Measurements from ENCODE around the gene DOCK7.

Gene DOCK7

GRCh38 chr1:62433861-62434617, 254.1 kb downstream of the DOCK7 start:
- peaks cover 2% of the 10 kb centered on the region for H3K27me3 Mint-ChIP-seq
- H3K9me3 Mint-ChIP-seq, result peaks cover 4% of the 10 kb centered on the region
- ATAC-seq (ENCODE audit: low read depth), result no peak
- H3K36me3 Mint-ChIP-seq, result peaks cover 3% of the 10 kb centered on the region
- H3K27ac Mint-ChIP-seq, result no peak overlapping the region
- no peak for DNase-seq (ENCODE audit: low spot score in 2 of 2)
- no peak overlapping the region for H3K4me3 Mint-ChIP-seq
- H3K4me1 Mint-ChIP-seq, result peaks cover 13% of the 10 kb centered on the region

DNA sequence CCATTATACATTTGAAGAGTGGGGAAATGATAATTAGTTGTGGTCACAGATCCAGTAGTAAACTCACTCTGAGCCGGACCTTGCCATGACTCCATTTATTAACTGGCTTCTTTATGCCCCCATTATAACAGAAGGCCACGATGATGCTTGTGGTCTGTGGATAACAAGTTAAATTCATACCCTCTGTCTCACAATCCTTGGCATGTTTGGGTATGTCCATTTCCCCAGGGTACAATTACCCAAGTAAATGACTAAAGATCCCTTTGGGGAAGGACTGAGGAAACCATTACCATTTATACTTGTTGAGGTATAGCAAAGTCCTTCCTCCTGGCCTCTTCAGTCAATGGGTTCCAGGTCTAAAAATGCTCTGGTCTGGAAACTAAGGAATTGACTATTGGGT, 258.6 kb downstream of the DOCK7 start:
- Mint-ChIP-seq H3K36me3 (no peaks in the 10 kb centered on the region), H3K9me3 (no peaks in the 10 kb centered on the region), H3K27ac (no peak overlapping the region), H3K4me1 (no peaks in the 10 kb centered on the region), H3K4me3 (no peak overlapping the region), H3K27me3 (peaks cover 2% of the 10 kb centered on the region)
- ATAC-seq (ENCODE audit: low read depth) (no peak), DNase-seq (ENCODE audit: low spot score in 2 of 2) (no peak)

DNA sequence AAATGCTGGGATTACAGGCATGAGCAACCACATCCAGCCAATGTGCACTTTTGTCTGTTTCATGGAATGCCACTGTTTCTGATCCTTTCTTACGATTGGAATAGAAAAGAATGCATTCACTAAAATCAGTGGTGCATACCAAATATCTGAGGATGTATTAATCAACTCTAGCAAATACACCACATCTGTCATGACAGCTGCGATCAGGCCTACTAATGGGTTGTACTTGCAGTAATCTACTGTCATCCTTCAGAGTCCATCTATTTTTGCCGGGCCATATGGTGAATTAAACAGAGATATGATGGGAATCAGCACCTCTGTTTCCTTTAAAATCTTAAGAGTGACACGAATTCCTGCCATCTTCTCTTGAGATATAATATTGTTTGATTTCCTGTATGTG, 259.8 kb downstream of the DOCK7 start:
- no peak for ATAC-seq (ENCODE audit: low read depth)

DNA sequence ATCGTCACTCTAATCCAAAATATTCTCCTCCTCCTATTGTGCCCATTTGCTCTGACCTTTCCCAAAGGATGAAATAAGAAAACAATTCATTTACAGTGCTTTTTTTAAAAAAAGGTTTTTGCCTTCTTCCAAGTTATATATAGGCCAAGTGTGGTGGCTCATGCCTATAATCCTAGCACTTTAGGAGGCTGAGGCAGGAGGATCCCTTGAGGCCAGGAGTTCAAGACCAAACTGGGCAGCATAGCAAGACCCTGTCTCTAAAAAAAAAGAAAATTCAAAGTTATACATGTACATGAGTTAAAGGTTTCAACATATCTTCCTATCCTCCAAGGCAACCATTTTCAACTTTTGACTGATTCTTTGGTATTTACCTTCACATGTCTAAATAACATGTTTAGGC, 261.4 kb downstream of the DOCK7 start:
- Mint-ChIP-seq H3K4me1 (no peaks in the 10 kb centered on the region), H3K4me3 (no peak overlapping the region)
- ATAC-seq (ENCODE audit: low read depth), result no peak

More for the DNA sequence above, 259.8 kb downstream of the DOCK7 start:
- DNase-seq (ENCODE audit: low spot score in 2 of 2), result no peak
- no peaks in the 10 kb centered on the region for H3K36me3 Mint-ChIP-seq
- H3K27ac Mint-ChIP-seq, result no peak overlapping the region
- peaks cover 2% of the 10 kb centered on the region for H3K27me3 Mint-ChIP-seq
- no peak overlapping the region for H3K4me3 Mint-ChIP-seq
- H3K9me3 Mint-ChIP-seq, result no peaks in the 10 kb centered on the region
- H3K4me1 Mint-ChIP-seq, result no peaks in the 10 kb centered on the region

DNA sequence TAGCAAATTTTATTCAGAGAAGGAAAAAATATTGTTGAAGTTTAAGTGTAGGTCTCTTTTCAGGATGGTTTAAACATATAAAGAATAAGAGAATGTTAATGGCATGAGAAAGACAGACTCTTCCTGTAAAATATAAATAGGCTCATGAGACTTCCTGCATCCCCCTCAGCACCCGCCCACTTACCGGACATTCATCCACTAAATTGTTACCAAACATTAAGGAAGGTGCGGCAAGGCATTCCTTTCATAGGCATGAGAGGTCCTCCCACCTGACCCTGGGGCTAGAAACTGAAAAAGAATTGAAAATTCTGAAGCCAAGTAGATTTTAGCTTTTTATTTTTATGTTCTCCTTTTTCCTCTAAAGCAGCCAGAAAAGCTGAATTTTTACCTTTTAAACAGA, 261.9 kb downstream of the DOCK7 start:
- no peaks in the 10 kb centered on the region for H3K9me3 Mint-ChIP-seq
- DNase-seq (ENCODE audit: low spot score in 2 of 2) (no peak), ATAC-seq (ENCODE audit: low read depth) (no peak)
- no peaks in the 10 kb centered on the region for H3K4me1 Mint-ChIP-seq
- H3K27ac Mint-ChIP-seq, result no peak overlapping the region
- no peak overlapping the region for H3K4me3 Mint-ChIP-seq
- peaks cover 2% of the 10 kb centered on the region for H3K27me3 Mint-ChIP-seq
- H3K36me3 Mint-ChIP-seq, result no peaks in the 10 kb centered on the region

More for the DNA sequence above, 261.4 kb downstream of the DOCK7 start:
- H3K27me3 Mint-ChIP-seq, result peaks cover 2% of the 10 kb centered on the region
- no peak for DNase-seq (ENCODE audit: low spot score in 2 of 2)
- H3K36me3 Mint-ChIP-seq, result no peaks in the 10 kb centered on the region
- H3K9me3 Mint-ChIP-seq, result no peaks in the 10 kb centered on the region
- no peak overlapping the region for H3K27ac Mint-ChIP-seq

DNA sequence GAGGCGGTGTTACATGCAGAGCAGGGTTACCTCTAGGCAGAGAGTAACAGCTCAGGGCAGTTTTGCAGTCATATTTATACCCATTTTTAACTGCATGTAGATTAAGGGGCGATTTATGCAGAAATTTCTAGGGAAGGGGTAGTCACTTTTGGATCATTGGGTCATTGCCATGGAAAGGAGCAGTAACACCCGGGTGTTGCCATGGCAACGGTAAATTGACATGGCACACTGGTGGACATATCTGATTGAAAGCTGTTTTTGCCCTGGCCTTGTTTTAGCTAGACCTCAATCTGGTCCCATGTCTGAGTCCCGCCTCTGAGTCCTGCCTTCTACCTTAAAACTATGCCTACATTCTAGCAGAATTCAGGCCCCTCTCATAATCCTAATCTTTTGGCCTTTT, 263.1 kb downstream of the DOCK7 start:
- H3K27me3 Mint-ChIP-seq, result no peaks in the 10 kb centered on the region
- H3K9me3 Mint-ChIP-seq, result no peaks in the 10 kb centered on the region
- ATAC-seq (ENCODE audit: low read depth) (no peak), DNase-seq (ENCODE audit: low spot score in 2 of 2) (no peak)
- no peak overlapping the region for H3K4me3 Mint-ChIP-seq
- no peaks in the 10 kb centered on the region for H3K36me3 Mint-ChIP-seq
- no peaks in the 10 kb centered on the region for H3K4me1 Mint-ChIP-seq
- H3K27ac Mint-ChIP-seq, result no peak overlapping the region

DNA sequence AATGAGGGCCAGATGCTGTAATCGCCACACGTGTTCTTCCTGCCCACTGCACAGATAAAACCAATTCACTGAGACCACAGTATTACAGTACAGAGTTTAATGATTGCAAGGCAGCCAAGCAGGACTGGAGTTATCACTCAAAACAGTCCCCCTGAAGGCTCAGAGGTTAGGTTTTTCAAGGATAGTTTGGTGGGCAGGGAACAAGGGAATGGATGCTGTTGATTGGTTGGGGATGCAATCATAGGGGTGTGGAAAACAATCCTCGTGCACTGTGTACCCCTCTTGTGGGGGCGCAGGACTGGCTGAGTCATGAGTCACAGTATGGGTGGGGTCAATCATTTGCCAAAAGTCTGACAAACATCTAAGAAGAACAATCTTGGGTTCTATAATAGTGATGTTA, 263.8 kb downstream of the DOCK7 start:
- no peak overlapping the region for H3K4me3 Mint-ChIP-seq
- ATAC-seq (ENCODE audit: low read depth) (no peak), DNase-seq (ENCODE audit: low spot score in 2 of 2) (no peak)
- H3K4me1 Mint-ChIP-seq, result no peaks in the 10 kb centered on the region
- no peaks in the 10 kb centered on the region for H3K36me3 Mint-ChIP-seq
- H3K27ac Mint-ChIP-seq, result no peak overlapping the region
- H3K27me3 Mint-ChIP-seq, result no peaks in the 10 kb centered on the region
- H3K9me3 Mint-ChIP-seq, result no peaks in the 10 kb centered on the region

DNA sequence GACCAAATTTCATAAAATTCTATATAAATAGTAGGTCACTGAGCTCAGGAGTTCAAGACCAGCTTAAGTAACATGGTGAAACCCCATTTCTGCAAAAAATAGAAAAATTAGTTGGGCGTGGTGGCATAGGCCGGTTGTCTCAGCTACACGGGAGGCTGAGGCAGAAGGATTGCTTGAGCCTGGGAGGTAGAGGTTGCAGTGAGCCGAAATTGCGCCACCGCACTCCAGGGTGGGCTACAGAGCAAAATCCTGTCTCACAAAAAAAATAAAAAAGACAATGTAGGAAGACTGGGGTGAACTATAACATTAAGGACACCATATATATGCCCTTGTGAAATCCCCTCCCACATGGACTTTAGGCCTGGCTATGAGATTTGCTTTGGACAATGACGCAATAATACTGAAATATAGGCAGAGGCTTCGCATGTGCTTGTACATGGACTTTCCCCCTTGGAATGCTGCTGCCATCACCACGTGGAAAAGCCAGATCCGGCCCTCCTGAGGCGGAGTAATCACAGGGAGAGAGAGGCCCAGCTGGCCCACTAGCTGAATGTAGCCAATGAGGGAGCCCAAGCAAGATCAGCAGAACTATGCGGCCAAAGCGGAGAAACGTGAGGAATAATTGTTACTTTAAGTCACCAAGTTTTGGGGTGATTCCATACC, 264.5 kb downstream of the DOCK7 start:
- ATAC-seq (ENCODE audit: low read depth) (no peak), DNase-seq (ENCODE audit: low spot score in 2 of 2) (no peak)
- Mint-ChIP-seq H3K4me3 (no peak overlapping the region), H3K27me3 (no peaks in the 10 kb centered on the region), H3K4me1 (no peaks in the 10 kb centered on the region), H3K27ac (no peak overlapping the region), H3K36me3 (no peaks in the 10 kb centered on the region), H3K9me3 (no peaks in the 10 kb centered on the region)

DNA sequence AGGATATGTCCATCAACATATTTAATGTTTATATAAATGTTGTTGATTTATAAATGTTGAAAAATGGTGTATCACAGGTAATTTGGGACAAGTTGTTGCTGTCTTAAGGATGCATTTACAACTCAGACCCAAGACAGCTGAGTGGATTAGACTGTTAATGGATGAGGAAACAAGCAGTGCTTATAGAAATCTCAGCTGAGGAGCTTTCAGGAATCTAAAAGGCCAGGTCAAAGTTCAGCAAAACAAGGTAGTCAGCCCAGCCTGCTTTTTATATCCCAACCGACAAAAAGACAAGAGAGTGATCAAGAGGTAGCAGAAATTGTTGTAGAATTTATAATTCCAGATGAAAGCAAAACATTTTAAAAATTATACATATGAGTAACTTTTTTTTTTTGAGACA, 268.0 kb downstream of the DOCK7 start:
- H3K9me3 Mint-ChIP-seq, result no peaks in the 10 kb centered on the region
- no peaks in the 10 kb centered on the region for H3K36me3 Mint-ChIP-seq
- ATAC-seq (ENCODE audit: low read depth) (no peak), DNase-seq (ENCODE audit: low spot score in 2 of 2) (no peak)
- no peak overlapping the region for H3K27ac Mint-ChIP-seq
- peaks cover 2% of the 10 kb centered on the region for H3K27me3 Mint-ChIP-seq
- no peak overlapping the region for H3K4me3 Mint-ChIP-seq
- H3K4me1 Mint-ChIP-seq, result no peaks in the 10 kb centered on the region

GRCh38 chr1:62417351-62417999, 270.7 kb downstream of the DOCK7 start:
- DNase-seq (ENCODE audit: low spot score in 2 of 2) (no peak), ATAC-seq (ENCODE audit: low read depth) (no peak)
- Mint-ChIP-seq H3K4me1 (no peaks in the 10 kb centered on the region), H3K9me3 (no peaks in the 10 kb centered on the region), H3K36me3 (no peaks in the 10 kb centered on the region), H3K27ac (no peak overlapping the region), H3K4me3 (no peak overlapping the region), H3K27me3 (peaks cover 5% of the 10 kb centered on the region)

DNA sequence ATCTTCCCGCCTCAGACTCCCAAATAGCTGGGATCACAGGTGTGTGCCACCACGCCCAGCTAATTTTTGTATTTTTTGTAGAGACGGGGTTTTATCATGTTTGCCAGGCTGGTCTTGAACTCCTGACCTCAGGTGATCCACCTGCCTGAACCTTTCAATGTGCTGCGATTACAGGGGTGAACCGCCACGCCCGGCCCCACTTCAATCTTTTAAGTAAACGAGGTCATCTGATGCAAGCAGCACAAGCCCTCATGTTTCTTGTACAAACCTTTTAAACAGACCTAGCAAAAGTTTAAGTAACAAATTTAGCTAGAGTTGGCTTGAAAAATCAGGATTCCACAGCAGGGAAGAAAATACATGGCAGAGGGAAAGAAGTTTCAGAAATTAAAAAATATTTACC, 272.5 kb downstream of the DOCK7 start:
- H3K4me1 Mint-ChIP-seq, result no peaks in the 10 kb centered on the region
- DNase-seq (ENCODE audit: low spot score in 2 of 2) (no peak), ATAC-seq (ENCODE audit: low read depth) (no peak)
- H3K4me3 Mint-ChIP-seq, result no peak overlapping the region
- no peaks in the 10 kb centered on the region for H3K36me3 Mint-ChIP-seq
- H3K9me3 Mint-ChIP-seq, result no peaks in the 10 kb centered on the region
- H3K27ac Mint-ChIP-seq, result no peak overlapping the region
- peaks cover 7% of the 10 kb centered on the region for H3K27me3 Mint-ChIP-seq

- Mint-ChIP-seq H3K27me3 (peaks cover 2% of the 10 kb centered on the region), H3K36me3 (no peaks in the 10 kb centered on the region), H3K9me3 (no peaks in the 10 kb centered on the region), H3K4me1 (no peaks in the 10 kb centered on the region), H3K27ac (no peak overlapping the region), H3K4me3 (no peak overlapping the region)
- DNase-seq (ENCODE audit: low spot score in 2 of 2), result peak in 1 of 2 donors; percentile 32
- ATAC-seq (ENCODE audit: low read depth), result peak; percentile 44
These were observed 280.7 kb downstream of the DOCK7 start for GRCh38 chr1:62407398-62408009.

- Mint-ChIP-seq H3K9me3 (no peaks in the 10 kb centered on the region), H3K27me3 (no peaks in the 10 kb centered on the region), H3K27ac (no peak overlapping the region), H3K36me3 (no peaks in the 10 kb centered on the region), H3K4me3 (no peak overlapping the region), H3K4me1 (no peaks in the 10 kb centered on the region)
- DNase-seq (ENCODE audit: low spot score in 2 of 2) (no peak), ATAC-seq (ENCODE audit: low read depth) (no peak)
These were observed 281.6 kb downstream of the DOCK7 start for GRCh38 chr1:62406576-62406975.

DNA sequence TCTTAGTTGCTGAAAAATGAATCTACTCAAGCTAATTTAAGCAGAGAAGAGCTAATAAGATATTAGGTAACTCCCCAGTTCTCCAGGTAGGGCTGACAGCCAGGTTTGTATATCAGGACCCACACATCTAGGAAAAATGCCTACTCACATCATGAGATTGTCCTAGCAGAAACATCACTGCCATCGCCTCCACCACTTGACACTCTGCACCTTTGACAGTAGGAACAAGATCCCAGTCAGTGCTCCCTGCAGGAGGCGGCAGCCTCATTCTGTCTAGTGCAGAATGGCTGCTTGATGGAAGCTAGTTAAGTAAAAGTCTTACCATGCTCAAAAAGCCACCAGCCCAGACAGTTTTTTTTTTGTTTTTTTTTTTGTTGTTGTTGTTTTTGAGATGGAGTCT, 282.9 kb downstream of the DOCK7 start:
- Mint-ChIP-seq H3K27me3 (no peaks in the 10 kb centered on the region), H3K27ac (no peak overlapping the region), H3K4me1 (no peaks in the 10 kb centered on the region), H3K4me3 (no peak overlapping the region), H3K9me3 (no peaks in the 10 kb centered on the region), H3K36me3 (no peaks in the 10 kb centered on the region)
- no peak for ATAC-seq (ENCODE audit: low read depth)
- no peak for DNase-seq (ENCODE audit: low spot score in 2 of 2)
